GM21390 (cell line): ENCODE data around the gene HMGA1.
"Not testable (repeated sequence)": the region's sequence is repeated elsewhere in the genome, so short reads cannot be mapped to it uniquely, and the experiment has no call there.

Experiments
- ATAC-seq: cut with Tn5 transposase; IDR thresholded peaks from one replicate; pipeline ENCODE4 v1.9.1; 2021; ENCODE audit not compliant: unreplicated experiment

The HMGA1 gene

DNA sequence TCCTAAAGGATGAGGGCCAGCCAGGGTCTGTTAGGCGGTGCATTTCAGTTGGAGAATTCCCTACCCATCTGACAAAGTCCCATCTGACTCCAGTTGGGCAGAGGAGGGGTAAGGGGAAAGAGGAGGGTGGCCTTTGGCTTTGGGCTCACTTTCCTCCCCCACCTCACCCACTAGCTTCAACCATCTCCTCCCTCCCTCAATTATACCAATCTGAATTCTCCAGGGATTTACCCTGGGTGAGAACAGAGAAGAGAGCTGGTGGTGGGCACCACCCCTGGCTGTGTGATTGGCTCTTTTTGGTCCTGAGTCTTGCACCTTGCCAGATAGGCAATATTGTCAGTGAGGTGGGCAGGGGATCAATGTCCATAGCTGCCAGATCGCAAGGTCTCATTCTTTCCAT, 3.2 kb downstream of the HMGA1 start:
- no peak for ATAC-seq

DNA sequence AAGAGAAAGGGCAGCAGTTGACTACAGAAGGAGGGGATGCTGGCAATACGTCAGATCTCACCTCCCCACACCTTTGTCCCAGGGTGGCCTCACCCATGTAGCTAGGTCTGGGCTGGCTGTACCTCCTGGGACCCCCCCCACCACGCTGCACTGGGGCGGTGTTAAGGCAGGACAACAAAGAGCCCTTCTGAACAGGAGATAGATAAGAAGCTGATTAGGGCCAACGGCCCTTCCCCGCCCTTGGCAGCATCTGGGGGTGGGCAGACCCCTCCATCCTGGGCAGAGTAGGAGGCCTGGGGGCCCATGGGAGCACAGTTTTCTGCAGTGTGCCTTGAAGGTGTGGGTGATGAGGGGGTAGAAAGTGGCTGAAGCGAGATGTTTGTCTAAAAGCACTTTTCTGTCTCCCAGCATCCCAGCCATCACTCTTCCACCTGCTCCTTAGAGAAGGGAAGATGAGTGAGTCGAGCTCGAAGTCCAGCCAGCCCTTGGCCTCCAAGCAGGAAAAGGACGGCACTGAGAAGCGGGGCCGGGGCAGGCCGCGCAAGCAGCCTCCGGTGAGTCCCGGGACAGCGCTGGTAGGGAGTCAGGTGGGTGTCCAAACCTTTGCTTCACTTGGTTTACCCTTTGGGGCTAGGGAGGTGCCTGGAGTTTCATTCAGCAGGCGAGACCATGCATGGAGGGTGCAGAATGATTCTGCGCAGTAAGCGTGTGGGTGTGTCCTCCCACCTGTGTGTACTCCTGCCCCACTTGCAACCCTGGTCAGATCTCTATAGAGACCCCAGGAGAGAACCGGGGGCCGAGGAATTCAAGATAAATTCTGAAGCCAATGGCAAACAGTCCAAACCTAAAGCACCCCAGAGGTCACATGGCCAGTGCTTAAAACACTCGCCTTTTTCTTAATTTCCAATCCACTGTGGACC, 3.9 kb downstream of the HMGA1 start:
- no peak for ATAC-seq

DNA sequence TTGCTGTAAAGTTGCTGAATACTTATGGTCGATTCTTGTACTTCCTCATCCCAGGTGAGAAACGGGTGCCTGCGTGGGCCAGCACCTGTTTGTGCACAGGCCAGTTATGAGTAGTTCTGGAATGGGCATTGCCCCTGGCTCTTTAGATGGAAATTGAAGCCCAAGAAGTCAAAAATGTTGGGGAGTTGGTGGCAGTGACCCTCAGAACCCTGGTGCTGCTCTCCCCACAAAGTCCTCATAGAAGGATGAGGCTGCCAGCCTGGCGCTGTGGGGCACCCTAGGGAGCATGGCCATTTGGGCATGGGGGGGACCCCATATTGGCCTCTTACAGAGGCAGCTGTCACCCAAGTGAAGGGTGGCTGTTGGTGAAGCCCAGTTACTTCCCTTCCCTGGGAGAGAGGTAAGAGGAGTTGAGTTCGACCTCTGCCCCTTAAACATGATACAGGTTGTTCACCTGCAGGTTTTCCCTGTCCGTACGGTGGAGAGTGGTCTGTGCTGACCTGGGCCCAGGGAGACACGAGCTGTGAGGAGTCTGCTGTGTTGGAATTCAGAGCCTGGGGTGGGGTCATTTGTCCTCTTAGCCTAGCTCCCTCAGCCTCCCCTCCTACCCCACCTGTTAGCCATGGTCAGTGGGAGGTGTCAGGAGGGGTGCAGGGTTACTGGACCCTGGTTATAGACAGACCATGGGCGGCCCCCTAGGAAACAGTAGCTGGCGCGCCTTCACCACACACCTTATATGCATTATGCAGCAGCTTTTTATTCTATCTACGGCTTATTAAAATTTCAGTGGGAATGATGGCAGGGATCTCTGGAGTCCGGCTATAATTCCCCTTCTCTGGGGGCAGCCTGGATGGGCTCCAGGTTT, 4.9 kb downstream of the HMGA1 start:
- ATAC-seq, result no peak

DNA sequence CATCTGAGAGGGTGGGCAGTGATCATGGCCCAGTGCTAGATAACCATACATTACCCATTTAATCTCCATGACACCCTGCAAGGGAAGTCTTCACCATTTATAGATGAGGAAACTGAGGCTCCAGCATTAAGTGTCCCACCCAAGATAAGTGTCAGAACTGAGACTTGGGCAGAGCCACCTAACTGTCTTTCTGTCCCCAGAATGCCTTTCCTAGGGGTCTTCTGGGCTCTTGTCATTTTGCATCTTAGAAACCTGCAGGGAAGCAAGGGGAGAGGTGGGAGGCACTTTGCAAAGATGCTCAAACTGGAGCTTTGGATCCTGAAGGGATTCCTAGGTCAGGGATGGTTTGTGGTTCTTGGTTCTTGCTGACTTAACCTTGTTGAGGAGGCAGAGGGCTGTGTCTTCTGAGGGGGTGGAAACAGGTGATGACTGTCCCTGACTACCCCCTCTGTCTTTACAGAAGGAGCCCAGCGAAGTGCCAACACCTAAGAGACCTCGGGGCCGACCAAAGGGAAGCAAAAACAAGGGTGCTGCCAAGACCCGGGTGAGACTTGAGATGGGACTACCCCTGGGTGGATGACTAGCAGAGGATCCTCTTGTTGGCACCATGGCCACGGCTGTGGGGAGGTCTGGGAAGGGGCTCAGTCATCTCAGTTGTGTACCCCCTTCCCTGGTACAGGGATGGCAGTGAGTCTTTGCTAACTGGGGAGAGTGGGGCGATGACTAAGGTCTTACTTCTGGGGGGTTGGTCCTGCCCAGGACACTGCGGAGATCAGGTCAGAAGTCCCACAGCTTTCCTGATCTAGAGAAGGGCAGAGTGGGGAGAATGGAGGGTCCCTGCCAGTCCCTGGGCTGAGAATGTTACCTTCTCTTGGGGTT, 5.8 kb downstream of the HMGA1 start:
- ATAC-seq, result no peak

DNA sequence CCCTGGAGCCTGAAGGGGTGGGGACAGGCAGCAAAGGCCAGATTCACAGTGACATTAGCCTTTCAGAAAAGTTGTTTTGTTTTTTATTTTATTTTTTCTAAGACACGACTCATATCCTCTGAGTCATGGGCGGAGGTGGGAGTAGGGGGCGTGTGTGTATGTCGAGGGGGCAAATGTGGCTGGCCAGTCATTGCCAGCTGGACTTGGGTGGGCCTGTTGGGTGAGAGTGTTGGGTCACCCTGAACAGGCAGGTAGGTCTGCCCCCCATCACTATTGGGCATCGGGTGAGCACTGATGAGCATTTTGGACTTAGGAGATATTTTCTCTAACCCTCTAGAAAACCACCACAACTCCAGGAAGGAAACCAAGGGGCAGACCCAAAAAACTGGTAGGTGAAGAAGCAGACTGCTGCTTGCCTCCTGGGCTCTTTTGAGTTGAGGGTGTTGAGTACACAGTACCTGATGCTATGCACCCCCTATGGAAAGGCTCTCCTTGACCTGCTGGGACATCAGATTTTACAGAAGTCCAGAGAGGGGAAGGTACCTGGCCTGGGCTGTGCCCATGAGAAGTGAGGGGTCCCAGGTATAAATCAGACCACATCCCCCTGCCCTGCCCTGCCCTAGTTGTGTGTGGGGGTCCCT, 6.6 kb downstream of the HMGA1 start:
- no peak for ATAC-seq

DNA sequence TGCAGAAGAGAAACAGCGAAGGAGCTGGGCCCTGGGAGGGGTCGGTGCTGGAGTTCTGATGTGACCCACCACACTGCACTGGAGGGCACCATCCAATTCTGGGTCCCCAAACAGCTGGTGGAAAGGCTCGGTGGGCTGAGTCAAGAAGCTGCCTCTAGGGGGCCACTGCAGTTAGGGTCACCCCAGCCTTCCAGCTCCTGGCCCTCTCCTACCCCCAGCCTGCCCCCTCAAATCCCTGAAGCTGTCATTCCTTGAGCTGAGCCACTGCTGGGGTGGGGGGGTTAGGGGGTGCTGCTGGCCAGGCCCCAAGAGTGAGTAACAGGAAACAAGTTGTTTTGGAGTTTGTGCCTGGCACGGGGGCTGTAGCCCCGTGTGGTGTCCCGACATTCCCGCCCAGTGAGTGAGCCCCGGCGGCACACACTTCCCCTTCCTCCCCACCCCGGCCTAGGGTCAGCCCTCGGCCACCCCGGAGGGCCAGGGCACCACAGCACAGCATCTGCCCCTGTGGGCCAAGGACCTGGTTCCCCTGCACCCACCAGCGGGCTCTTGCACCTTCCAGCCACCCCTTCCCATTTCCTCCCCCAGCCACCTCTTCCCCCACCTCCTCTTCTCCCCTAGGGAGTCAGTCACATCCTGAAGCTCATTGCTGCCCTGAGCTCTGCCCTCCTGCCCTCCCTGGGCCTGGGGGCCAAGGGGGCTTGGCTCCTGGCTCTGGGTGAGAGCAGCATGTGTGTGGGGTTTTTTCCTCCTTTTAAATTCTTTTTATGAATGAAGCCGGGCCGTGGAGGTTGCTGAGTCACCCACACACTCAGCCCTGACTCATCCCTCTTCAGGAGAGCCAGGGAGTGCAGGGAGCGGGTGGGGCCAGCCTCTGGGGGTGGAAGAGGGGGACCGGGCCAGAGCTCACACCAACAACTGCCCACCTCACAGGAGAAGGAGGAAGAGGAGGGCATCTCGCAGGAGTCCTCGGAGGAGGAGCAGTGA, 7.5 kb downstream of the HMGA1 start:
- ATAC-seq, result no peak

DNA sequence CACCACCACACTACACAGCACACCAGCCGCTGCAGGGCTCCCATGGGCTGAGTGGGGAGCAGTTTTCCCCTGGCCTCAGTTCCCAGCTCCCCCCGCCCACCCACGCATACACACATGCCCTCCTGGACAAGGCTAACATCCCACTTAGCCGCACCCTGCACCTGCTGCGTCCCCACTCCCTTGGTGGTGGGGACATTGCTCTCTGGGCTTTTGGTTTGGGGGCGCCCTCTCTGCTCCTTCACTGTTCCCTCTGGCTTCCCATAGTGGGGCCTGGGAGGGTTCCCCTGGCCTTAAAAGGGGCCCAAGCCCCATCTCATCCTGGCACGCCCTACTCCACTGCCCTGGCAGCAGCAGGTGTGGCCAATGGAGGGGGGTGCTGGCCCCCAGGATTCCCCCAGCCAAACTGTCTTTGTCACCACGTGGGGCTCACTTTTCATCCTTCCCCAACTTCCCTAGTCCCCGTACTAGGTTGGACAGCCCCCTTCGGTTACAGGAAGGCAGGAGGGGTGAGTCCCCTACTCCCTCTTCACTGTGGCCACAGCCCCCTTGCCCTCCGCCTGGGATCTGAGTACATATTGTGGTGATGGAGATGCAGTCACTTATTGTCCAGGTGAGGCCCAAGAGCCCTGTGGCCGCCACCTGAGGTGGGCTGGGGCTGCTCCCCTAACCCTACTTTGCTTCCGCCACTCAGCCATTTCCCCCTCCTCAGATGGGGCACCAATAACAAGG, 8.5 kb downstream of the HMGA1 start:
- ATAC-seq, result not testable (repeated sequence)

DNA sequence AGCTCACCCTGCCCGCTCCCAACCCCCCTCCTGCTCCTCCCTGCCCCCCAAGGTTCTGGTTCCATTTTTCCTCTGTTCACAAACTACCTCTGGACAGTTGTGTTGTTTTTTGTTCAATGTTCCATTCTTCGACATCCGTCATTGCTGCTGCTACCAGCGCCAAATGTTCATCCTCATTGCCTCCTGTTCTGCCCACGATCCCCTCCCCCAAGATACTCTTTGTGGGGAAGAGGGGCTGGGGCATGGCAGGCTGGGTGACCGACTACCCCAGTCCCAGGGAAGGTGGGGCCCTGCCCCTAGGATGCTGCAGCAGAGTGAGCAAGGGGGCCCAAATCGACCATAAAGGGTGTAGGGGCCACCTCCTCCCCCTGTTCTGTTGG, 9.1 kb downstream of the HMGA1 start:
- ATAC-seq, result not testable (repeated sequence)

DNA sequence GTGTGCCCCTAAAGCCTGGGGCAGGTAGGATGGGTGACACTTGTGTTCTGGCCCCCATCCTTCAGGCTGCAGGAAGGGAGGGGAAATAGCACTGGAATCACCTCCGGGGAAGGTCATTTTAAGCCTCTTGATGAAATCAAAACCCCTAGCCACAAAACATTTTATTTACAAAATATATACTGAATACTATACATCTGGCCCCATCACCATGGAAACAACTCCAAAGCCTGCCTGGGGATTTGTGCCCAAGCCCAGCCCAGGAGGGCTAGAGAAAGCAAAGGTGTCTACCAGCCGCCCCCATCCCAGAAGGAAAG, 9.5 kb downstream of the HMGA1 start:
- no peak for ATAC-seq

DNA sequence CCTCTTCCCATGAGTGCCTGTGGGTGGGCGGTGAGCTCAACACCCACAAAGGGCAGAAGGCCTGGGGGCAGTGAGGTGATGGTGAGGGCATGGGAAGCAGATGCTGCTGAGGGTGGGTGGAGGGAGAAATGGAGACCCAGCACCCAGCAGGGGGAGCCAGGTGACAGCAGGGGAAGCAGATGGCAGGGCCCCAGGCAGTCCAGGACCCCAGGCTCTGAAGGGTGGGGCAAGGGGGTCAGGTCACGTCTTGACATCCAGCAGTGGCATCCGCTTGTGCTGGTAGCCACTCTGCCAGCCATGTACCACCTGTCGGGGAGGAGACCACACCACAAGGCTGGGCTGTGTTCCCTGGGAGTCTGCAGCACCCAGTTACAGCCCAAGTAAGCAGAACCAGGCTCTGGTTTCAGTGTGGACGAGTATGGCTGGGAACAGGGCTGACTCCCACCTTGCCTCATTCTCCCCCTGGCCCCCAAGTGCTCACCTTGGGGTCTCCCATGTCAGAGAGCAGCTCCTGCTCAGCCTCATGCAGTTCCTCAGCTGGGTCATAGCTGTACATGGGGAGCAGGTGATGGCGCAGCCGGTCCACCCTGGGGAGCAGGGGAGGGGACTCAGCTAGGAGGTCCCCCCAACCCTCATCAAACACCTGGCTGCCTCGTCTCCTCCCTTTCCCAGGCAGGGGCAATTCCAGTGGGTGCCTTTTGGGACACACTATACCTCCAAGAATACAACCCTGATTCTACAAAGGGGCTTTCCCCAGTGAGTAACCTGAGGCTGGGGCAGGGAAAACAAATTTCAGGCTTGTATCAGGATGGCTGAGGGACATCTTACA, 10.1 kb downstream of the HMGA1 start:
- ATAC-seq, result no peak

DNA sequence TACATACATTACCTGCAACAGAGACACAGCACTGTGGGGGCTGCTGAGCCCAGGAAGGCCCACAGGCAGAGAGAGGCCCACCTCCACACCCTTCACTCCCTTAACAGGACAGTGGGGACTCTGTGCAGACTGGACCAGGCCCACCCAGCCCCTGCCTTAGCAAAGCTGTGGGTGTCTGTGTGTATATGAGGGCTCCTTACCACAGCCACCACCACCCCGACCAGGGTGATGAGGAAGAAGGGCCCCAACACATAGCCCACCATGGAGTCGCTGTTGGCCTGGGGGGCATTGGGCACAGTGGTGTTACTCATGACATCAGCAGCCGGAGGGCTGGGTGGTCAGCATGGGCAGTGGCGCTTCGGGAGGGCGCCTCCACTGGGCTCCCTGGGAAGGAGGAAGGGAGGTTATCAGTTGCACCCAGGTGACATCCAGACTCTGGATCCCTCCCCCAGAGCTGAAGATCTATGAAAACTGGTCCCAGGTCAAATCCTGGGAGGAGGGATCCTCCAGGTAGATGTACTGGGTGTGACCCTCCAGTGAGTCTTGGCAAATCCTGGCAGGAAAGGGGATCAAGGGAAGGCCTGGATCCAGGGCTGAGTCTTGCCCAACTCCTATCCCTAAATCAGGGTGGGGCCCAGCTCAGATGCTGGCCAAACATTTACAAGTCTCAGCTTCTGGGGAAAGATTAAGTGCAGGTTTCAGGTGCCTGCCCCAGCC, 11.0 kb downstream of the HMGA1 start:
- no peak for ATAC-seq

DNA sequence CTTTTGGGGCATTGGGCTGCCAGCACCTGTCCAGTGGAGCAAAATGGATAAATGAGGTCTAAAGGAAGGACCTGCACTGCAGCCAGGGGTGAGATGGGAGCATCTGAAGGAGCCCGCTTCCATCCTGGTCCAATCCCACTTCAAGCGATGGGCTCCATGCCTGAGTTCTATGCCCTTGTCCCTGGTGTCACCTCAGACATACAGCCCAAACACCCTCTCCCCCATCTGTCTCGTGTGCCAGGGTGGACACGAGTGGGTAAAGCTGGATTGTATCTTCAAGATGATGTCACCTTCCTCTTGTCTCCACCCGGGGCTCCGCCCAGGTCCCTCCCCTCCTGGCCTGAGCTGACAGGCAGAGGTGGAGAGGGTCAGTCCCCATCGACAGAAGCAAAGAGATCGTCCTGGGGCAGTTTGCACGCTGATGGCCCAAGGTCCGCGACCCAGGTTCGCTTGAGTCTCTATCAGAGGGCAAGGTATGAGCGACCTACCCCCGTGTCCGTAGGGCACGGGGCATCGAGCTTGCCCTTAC, 11.6 kb downstream of the HMGA1 start:
- no peak for ATAC-seq

DNA sequence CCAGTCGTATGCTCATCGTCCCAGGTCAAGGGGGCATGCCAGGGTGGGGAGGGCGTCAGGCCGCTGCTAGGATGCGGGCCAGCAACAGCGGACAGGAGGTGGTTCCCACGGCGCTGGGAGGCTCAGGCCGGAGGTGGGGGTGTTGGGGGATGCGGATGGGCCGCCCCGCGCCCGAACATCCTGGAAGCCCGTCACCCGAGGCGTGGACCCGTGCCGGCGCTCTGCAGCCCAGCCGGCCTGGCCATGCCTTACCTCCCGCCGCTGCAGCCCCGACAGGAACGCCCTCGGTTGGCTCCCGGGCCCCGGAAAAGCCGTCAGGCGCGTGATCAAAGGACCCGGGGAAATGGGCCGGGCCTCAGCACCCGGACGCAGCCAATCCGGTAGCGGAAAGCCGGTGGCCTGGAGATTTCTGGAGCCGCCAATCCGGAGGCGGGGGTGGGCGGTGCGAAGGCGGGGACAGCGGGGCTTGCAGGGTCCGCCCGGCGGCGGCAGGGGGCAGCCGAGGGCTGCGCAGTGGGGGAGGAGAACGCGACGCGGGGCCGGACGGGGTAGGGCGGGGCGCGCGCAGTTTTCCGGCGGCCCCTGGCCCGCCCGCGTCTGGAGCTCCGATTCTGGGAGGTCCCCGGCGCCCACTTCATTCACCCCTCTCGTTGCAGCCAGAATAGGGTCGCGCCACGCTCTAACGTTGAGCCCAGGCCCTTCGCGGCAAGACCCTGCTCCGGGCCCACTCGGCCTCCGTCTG, 12.2 kb downstream of the HMGA1 start, which contains the start of gene SMIM29:
Gene SMIM29 (minus strand): TSS at position 280 of the 742 bp plus-strand sequence. CDS start 1,215 bp downstream, outside the sequence.
- peak; percentile 74 for ATAC-seq

DNA sequence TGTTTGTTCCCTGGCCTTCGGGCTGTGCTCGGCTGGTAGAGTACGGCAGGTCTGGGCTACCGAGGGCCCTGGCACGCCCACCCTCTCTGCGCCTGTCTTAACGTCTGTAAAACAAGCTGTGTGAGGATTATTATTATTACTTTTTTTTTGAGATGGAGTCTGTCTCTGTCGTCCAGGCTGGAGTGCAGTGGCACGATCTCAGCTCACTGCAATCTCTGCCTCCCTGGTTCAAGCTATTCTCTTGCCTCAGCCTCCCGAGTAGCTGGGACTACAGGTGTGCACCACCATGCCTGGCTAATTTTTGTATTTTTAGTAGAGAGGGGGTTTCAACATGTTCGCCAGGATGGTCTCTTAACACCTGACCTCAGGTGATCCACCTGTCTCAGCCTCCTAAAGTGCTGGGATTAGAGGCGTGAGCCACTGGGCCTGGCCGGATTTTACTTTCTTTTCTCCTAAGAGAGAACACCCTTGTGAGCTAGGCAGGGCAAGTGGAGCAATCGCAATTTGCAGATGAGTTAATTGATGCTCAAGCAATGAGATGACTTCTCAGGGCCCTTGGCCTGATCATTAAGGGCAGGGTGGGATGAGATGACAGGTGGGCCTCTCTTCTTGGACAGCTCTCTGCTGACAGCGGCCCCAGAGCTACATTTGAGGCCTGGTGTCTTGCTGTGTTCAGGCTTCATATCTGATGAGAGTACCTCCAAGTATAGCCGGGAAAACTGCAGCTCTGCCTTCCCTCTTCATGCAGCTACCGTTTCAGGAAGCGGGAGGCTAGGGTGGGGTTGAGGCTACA, 13.0 kb downstream of the HMGA1 start:
- peak; percentile 35 for ATAC-seq

DNA sequence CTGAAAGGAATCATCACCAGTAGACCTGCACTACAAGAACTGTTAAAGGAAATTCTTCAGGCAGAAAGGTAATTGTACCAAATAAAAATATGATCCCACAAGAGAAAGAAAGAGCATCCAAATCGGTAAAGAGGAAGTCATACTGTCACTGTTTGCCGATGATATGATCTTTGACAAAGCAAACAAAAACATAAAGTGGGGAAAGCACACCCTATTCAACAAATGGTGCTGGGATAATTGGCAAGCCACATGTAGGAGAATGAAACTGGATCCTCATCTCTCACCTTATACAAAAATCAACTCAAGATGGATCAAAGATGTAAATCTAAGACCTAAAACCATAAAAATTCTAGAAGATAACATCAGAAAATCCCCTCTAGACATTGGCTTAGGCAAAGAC, 15.7 kb downstream of the HMGA1 start:
- ATAC-seq, result not testable (repeated sequence)
